ENCODE measurements around the gene CORIN.
"Not testable (repeated sequence)": the region's sequence is repeated elsewhere in the genome, so short reads cannot be mapped to it uniquely, and the experiment has no call there.

The CORIN gene

DNA sequence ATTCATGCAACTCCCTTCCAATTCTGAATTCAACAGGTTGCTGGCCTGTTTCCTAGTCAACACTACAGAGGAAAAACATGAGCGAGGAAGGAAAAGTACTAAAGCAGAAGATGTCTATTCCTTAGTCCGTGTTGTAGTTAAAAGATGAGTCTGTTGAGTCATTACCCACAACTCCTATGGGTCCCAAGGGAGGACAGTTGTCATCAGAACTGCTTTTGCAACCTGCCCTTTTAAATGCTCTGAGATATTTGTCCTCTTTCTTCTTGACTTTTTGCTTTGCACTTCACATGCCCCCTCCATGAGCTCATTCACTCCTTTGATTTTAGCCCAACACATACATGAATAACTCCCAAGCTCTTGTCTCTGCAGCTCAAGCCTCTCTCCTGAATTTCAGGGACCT lies 119.2 kb downstream of the CORIN start:
- DNase-seq: no peak

DNA sequence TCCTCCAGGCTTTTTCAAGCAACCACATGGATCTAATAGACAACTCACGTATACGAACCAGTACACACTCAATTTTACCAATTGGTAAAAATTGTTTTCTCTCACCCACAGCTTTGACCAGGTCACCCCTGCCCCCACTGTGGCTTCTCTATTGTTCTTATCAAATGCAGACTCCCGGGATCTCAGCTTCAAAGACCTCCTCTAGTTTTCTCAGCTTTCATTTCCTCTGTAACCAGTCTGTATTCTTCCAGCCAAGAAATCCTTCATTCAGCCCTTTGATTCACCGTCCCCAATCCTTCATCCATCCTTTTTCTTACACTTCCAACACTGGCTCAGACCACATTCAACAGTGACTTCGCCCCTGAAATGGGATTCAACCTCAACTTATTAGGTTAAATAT lies 120.7 kb downstream of the CORIN start:
- DNase-seq: no peak

DNA sequence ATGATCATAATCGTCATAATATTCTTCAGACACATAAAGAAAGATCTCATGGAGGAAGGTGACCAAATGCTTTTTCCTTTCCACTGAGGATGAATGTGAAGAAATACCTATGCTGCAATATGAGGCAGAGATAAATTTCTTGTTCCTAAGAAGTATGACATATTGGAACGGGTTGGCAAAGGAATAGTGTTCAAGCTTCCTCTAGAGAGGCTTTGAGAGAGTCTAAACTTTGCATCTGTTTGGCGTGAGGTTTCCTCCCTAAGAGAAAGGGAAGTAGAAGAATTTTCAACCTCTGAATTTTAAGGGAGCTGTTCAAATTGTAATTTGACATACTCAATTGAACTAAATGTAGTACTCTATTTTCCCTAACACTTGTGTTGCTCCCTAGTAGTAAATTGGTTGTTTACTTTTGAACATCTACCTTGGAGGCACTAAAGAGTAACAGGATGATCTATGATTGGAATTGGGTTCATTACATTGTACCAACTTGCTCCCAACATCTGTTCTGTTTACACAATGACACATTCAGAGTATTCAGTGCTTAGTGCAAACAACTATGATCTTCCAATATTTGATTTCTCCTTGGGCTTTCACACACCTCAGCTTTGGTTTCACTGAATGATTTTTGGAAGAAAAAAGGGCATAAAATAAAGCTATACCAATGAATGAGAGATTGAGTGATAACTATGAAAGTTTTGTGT lies 122.0 kb downstream of the CORIN start:
- peak; percentile 0 for DNase-seq

DNA sequence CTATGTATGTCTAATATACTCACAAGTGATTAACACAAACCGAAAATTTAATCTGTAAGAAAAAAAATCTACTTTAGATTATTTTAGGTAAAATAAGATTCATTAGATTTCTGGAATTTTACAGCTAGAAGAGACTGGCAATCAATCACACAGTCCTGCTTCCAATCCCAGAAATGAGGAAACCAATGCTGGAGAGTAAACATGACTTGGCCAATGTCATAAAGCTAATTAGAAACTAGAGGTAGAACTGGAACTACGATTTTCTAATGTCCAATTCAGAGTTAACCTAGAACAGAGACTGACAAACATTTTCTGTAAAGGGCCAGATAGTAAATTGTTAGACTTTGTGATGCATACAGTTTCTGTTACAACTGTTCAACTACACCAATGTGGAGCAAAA lies 123.6 kb downstream of the CORIN start:
- no peak for DNase-seq

DNA sequence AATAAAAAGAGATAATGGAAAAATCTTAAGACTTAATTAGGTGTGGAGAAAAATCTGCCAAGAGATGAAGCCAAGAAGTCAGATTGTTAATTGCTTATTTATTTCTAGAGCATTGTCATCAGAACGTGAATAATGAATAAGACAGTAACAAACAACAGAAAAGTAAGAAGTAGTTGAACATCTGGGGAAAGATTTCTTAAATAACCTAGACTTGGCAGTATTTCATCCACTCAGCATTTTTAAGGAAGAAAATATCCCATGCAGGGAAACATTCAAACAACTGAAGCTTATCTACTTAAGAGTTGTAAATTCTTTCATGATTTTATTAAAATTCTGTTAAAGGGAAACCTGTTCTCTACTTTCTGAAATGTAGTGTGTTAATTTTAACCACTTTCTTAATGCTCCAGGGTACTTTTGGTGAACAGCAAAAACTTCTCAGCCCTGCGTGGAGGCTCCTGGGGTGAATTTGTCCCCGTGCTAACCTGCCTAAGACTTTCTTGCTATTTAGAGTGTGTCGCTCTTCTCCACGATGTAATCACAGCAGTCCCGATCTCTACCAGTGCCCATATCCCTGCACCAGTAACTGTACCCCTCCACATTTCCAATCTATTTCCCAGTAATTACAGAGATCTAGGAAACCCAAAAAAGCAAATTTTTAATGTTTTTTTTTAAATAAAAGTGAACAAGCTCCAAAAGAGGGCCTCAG lies 124.6 kb downstream of the CORIN start:
- DNase-seq: no peak

- DNase-seq: no peak
Measured at GRCh38 chr4:47711646-47712045, 126.2 kb downstream of the CORIN start.

GRCh38 chr4:47711183-47711582 lies 126.7 kb downstream of the CORIN start:
- no peak for DNase-seq

DNA sequence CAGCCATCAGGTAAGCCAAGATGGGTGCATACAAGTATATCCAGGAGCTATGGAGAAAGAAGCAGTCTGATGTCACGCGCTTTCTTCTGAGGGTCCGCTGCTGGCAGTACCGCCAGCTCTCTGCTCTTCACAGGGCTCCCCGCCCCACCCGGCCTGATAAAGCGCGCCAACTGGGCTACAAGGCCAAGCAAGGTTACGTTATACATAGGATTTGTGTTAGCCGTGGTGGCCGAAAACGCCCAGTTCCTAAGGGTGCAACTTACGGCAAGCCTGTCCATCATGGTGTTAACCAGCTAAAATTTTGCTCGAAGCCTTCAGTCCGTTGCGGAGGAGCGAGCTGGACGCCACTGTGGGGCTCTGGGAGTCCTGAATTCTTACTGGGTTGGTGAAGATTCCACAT lies 131.5 kb downstream of the CORIN start:
- DNase-seq: not testable (repeated sequence)

DNA sequence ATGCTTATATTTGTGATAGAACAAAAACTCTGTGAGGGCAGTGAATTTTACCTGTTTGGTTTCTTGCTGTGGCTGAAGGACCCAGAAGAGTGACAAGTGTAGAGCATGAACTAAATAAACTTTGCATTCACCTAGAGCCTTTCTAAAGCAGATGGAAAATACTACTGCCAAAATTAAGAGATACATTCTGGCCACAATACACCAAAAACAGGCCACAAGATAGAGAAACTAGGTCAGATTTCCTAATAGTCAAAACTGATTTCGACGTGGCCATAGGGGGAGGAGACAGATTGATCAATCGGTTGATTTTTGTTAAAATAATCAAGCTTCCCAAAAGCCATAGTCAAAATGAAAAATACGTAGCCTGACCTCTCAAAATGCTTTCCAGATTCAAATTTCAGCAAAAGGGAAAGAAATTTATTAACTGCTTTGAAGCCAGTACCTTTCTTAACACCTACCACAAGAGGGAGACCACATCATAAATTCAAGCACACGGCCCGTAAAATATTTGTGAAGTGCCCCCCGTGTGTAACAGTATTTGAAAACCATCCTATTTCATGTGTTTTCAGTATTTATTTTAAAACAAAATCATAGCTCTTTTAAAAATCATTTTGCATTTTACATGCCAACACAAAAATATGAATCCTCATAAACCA lies 132.4 kb downstream of the CORIN start:
- peak; percentile 13 for DNase-seq

- DNase-seq: peak; percentile 11
Measured at GRCh38 chr4:47704693-47705325, 133.1 kb downstream of the CORIN start.

DNA sequence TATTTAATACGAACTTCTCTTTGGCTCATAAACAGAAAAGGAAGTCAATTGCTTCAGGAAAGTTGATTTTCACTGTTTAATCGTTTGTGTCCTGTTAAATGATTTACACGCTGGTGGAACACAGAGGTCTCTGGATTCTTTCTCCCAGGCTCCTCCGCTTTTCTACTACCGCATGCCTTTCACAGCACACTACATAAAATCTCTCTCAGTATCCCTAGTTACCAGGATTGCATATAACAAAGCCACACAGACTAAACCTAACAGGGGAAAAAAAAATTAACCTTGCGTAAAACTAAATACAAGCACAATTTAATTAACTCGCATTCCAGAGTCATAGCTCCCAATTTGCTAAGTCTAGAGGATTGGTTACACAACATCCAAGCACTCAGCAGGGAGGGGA lies 133.9 kb downstream of the CORIN start:
- no peak for DNase-seq

DNA sequence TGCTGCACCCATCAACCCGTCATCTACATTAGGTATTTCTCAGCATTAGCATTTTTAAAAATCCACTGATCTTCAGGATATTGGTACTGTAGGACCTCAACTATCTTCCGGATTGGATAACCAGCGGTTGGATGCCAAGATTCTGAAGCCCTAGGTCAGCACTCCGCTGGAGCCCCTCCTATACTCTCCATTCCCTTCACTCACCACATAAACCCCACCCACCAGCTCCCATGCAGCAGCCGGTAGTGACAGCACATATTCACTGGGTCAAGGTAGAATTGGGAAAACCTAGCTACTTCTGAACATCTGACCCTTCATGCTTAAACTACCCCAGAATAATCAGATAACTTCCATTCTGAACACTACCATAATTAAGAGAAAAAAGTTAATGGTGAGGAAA lies 134.9 kb downstream of the CORIN start:
- no peak for DNase-seq

DNA sequence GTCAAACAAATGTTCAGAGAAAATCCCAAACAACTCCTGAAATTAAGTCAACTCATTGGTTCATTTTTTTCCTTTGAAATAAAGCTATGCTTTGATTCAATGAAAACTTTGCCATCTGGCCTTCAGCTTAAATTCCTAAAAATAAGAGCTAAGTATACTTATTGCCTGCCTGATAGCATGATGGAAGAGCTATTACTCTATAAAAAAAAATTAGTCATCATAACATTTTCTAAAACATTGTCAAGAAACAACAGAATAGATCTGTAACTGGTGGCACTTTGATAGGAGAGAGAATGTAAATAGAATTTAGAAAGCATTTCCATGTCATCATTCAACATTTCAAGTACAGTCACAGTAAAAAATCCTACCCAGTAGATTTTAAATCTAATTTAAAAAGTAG lies 136.6 kb downstream of the CORIN start:
- DNase-seq: no peak

DNA sequence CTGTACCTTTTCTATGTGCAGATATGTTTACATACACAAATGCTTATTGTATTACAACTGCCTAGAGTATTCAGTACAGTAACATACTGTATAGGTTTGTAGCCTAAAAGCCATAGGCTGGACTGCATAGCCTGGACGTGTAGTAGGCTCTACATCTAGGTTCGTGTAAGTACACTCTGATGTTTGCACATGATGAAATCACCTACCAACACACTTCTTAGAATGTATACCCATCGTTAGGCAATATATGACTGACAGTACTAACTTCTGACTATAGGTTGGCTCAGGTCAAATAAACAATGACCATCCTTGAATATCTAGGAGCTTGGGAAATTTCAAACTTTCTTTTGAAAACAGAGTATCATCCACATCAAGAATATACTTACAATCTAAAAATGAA lies 139.0 kb downstream of the CORIN start:
- no peak for DNase-seq

DNA sequence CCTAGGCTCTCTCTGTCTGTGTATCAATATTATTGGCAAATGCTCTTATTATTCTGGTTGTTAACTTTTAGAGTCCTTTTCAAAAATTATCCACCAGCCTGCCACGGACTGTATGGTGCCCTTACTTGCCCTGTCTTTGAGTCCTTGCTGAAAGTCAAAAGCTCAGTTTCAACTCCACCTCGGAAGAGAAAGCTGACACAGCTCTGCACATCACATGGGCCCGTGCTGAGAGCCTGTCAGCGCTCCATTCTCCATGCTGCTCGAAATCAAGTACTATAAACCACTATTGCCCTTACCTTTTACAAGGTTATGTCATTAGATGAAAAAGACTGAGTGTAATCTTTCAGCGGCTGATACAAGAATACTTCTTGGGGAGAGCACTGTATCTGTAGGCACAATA lies 141.0 kb downstream of the CORIN start:
- no peak for DNase-seq

DNA sequence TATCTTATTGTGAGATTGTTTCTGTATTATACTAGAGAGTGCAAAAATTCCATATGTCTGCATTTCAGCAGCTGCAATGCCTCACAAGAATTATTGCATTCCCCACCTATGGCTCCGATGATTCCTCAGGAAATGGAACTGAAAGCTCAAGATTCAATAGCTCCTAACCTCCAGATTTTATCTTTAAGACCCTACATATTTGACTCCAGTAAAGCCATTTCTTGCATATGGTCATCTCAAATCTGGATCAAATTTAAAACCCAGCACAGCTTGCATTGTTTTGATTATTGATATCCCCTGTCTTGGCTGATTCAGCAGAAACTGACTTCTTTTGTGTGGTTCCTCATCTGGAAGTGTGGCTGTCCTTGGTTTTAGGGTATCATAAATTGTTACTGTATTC lies 142.6 kb downstream of the CORIN start:
- no peak for DNase-seq

- no peak for DNase-seq
Measured at GRCh38 chr4:47694322-47694721, 143.5 kb downstream of the CORIN start.

GRCh38 chr4:47692691-47693090 lies 145.2 kb downstream of the CORIN start:
- no peak for DNase-seq

- DNase-seq: not testable (repeated sequence)
Measured at GRCh38 chr4:47691757-47692383, 146.0 kb downstream of the CORIN start.

DNA sequence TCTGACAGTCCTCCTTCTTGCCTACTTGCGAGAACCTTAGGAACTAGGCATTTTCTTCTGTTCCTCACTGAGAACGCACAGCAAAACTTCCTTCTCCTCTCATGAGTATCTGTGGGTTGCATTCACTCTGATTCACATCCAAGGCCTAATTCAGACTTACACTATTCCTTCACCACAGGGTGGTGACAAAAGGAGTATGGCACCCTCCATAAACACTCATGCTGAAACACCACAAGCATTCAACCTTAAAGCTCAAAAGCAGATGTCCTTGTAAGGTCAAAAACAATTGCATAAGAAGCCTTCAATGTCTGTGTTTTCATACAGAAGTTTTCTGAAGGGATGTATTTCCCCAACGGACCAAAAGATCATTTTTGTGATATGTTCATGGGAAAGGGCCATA lies 147.3 kb downstream of the CORIN start:
- no peak for DNase-seq

GRCh38 chr4:47686294-47686872 lies 151.5 kb downstream of the CORIN start:
- DNase-seq: peak; percentile 72

GRCh38 chr4:47675806-47676205 lies 162.1 kb downstream of the CORIN start:
- DNase-seq: no peak

DNA sequence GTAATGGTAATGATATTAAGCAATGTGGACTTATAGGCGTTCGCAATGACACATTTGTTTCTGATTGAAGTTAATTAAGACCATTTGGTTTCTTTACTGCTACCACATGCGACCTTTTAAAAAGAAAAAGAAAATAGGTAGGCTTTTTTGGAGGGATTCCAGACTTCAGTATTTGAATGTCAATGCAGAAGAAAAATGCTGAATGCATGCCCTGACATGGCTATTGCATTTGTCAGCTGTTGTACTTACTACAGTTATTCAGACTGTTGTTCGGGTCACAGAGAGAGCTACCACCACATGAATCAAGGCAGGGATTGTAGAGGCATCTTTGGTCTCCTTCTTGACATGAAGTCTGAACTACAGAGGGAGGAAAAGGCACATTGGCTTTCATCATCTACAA lies 163.7 kb downstream of the CORIN start:
- DNase-seq: no peak

Measured in inflammatory macrophage treated with lipopolysaccharide for 4 hours (primary cell).